GM12878 (cell line): ENCODE results near the gene NRP2. TPM values are rescaled to one million over a fixed set of nuclear protein-coding genes. Genes with fewer than 3 reads are reported as not detected.

Experiments used
- ATAC-seq: fragments of 200-7000 bp; cut with Tn5 transposase; 3 replicates; pipeline ENCODE4 v1.9.1; 2020; ENCODE audit warnings: mild to moderate bottlenecking, moderate library complexity
- BruUV-seq: library from RNA; stranded (reverse); fragments of 400-500 nt; replicated peaks from 2 replicates; lab custom pipeline; 2021; lab: Mats Ljungman, UMichigan
- CTCF ChIA-PET: fragments of 300-600 bp; sonication (Branson Sonifier 250); formaldehyde crosslinking; extraction: SDS; loops from one replicate; lab custom pipeline; 2021; ENCODE audit warnings: inconsistent platforms; lab: Yijun Ruan, JAX
- POLR2A ChIA-PET: fragments of 350-600 bp; formaldehyde crosslinking; extraction: SDS; loops from one replicate; lab custom pipeline; 2021; ENCODE audit warnings: inconsistent platforms; lab: Charles Lee
- RAD21 ChIA-PET: fragments of 300-600 bp; sonication (Branson Sonifier 250); formaldehyde crosslinking; loops from one replicate; lab custom pipeline; 2023; ENCODE audit warnings: antibody characterized with exemption; ENCODE audit not compliant: unreplicated experiment; lab: Charles Lee
- SMC1A ChIA-PET: fragments of 300-600 bp; sonication (Branson Sonifier 250); formaldehyde crosslinking; loops from one replicate; lab custom pipeline; 2023; ENCODE audit not compliant: unreplicated experiment, uncharacterized antibody; lab: Charles Lee
- DNase-seq: peaks from one replicate; pipeline ENCODE4 v3.0.0-alpha.2; 2011; ENCODE audit warnings: low read depth, low spot score
- FAIRE-seq: peaks from 3 replicates; lab custom pipeline; 2011; peaks lifted over from hg19 to GRCh38; lab: Jason Lieb, UNC
- H2AFZ ChIP-seq: 2 replicates; pipeline ENCODE4 v1.6.0; 2011; ENCODE audit warnings: low read depth, low read length, control low read depth; ENCODE audit not compliant: control insufficient read depth
- H3K27ac ChIP-seq: 2 replicates; pipeline ENCODE4 v1.5.1; 2011; ENCODE audit warnings: control low read depth; ENCODE audit not compliant: control insufficient read depth, insufficient read depth
- H3K27me3 ChIP-seq, 2 experiments: replicated peaks in 1 of 2; 2 replicates each; pipeline versions ENCODE4 v1.6.0 to v1.6.1; 2011; ENCODE audit warnings: low read length in 1 of 2; ENCODE audit not compliant: control insufficient read depth in 2 of 2, insufficient read depth in 2 of 2
- H3K36me3 ChIP-seq, 2 experiments: 2 replicates each; pipeline ENCODE4 v1.5.1; 2011; ENCODE audit warnings: low read length in 1 of 2; ENCODE audit not compliant: control insufficient read depth in 2 of 2, insufficient read depth in 2 of 2
- H3K4me1 ChIP-seq: 2 replicates; pipeline ENCODE4 v1.6.1; 2011; ENCODE audit warnings: mild to moderate bottlenecking, low read length, moderate library complexity, mixed read lengths; ENCODE audit not compliant: control insufficient read depth, insufficient read depth
- H3K4me2 ChIP-seq: 2 replicates; pipeline ENCODE4 v1.6.0; 2011; ENCODE audit warnings: control low read depth; ENCODE audit not compliant: control insufficient read depth, insufficient read depth
- H3K4me3 ChIP-seq: fragments of 200-600 bp; sonication (generic); 2 replicates; pipeline ENCODE4 v1.5.1; 2016
- H3K79me2 ChIP-seq: 2 replicates; pipeline ENCODE4 v1.6.0; 2011; ENCODE audit warnings: low read length; ENCODE audit not compliant: control insufficient read depth, insufficient read depth
- H3K9ac ChIP-seq: 2 replicates; pipeline ENCODE4 v1.8.0; 2011; ENCODE audit warnings: low read length, control low read depth, mixed read lengths; ENCODE audit not compliant: control insufficient read depth, insufficient read depth
- H3K9me3 ChIP-seq: replicated peaks from 3 replicates; pipeline ENCODE4 v1.5.1; 2011; ENCODE audit warnings: mild to moderate bottlenecking, low read length; ENCODE audit not compliant: control insufficient read depth, insufficient read depth
- H4K20me1 ChIP-seq: 2 replicates; pipeline ENCODE4 v1.6.0; 2011; ENCODE audit not compliant: control insufficient read depth, insufficient read depth
- GATAD2B ChIP-seq: fragments of 450-650 bp; conservative IDR thresholded peaks from 2 replicates; pipeline ENCODE4 v1.6.1; 2017; ENCODE audit warnings: low read depth, mild to moderate bottlenecking, moderate library complexity
- PRDM15 ChIP-seq: fragments of 450-650 bp; formaldehyde crosslinking; IDR thresholded peaks from 2 replicates; pipeline ENCODE4 v1.4.0; 2020; ENCODE audit warnings: mild to moderate bottlenecking, moderate library complexity
- SIX5 ChIP-seq: IDR thresholded peaks from 2 replicates; pipeline ENCODE4 v1.6.1; 2011; ENCODE audit warnings: mild to moderate bottlenecking, low read depth, low read length, moderate library complexity; ENCODE audit not compliant: severe bottlenecking
- SMAD5 ChIP-seq: IDR thresholded peaks from 2 replicates; pipeline ENCODE4 v1.6.1; 2016; ENCODE audit warnings: antibody characterized with exemption, low read depth
- WRNIP1 ChIP-seq: IDR thresholded peaks from 2 replicates; pipeline ENCODE4 v1.6.1; 2011; ENCODE audit warnings: low read depth, low read length, improper control_type of control experiment, borderline replicate concordance
- WGBS: methylation state at CpG from one replicate; pipeline ENCODE4 v1.1.6; 2016; ENCODE audit warnings: low lambda C conversion rate; ENCODE audit not compliant: insufficient replicate concordance, insufficient coverage; ENCODE audit errors: missing lambda C conversion rate; 5-methylcytosine and 5-hydroxymethylcytosine counted together
- in situ Hi-C: fragments of 300-500 bp; cut with MboI; formaldehyde crosslinking; loops from 9 replicates; pipeline ENCODE4 v1.14.3; 2018; ENCODE audit warnings: mixed read lengths
- intact Hi-C: fragments of 100-400 bp; cut with micrococcal nuclease; formaldehyde crosslinking; loops from one replicate; pipeline ENCODE4 v1.14.2; 2022; ENCODE audit not compliant: unreplicated experiment
- polyA plus RNA-seq, 11 experiments: library from polyadenylated mRNA; depleted of rRNA in 4 of 11; unstranded in 6 of 11; stranded (reverse) in 5 of 11; fragments of >200 nt; fragmentation: Nextera tagmentation in 4 of 11; fragmentation: Illumina TruSeq in 1 of 11; extraction: Ambion mirVana in 4 of 11; extraction: Trizol in 1 of 11; gene quantifications; 1 replicate in 1 of 11; 2 replicates in 10 of 11; pipeline versions ENCODE4 v1.2.1 to v1.2.3, GENCODE V29; 2011 to 2016; ENCODE audit warnings: inconsistent platforms in 2 of 11, missing spikeins in 2 of 11, low read depth in 1 of 11
- total RNA-seq, 4 experiments: library from RNA; depleted of rRNA in 3 of 4; stranded (reverse); fragments of >200 nt in 3 of 4; fragmentation: Illumina TruSeq in 1 of 4; extraction: Trizol in 1 of 4; gene quantifications; 2 replicates each; pipeline versions ENCODE4 v1.2.1 to v1.2.3, GENCODE V29; 2013 to 2021

Gene NRP2
- total and polyA plus RNA-seq, 10 of the 15 experiments (the other 5 are each of a cell fraction or from before 2014, with no cell fraction given) = 0.06 to 1.2 (median 0.46) TPM

- TF ChIP-seq SIX5 = no peak
- TF ChIP-seq SMAD5 = no peak
- H3K27me3 ChIP-seq = no peaks in the 10 kb centered on the region
- in situ Hi-C loops = loop anchor here (25.0 kb wide), 1 partner anchor 1636 kb away; no protein-coding TSS in a partner anchor
- POLR2A ChIA-PET = no interaction called here
- intact Hi-C loops = no loop called here
- no peaks in the 10 kb centered on the region for H3K36me3 ChIP-seq
- BruUV-seq = no TSS peak
- H3K79me2 ChIP-seq = no peaks in the 10 kb centered on the region
- SMC1A ChIA-PET = interaction anchor here (0.7 to 5.9 kb wide), 2 partner anchors 10 to 19 kb away, joined by 3 to 50 read pairs; no protein-coding TSS in a partner anchor
- FAIRE-seq (no peak), ATAC-seq (no peak), DNase-seq (no peak)
- no peak overlapping the region for H2AFZ ChIP-seq
- RAD21 ChIA-PET = interaction anchor here (1.1 kb wide), 1 partner anchor 11 kb away, joined by 4 read pairs; no protein-coding TSS in a partner anchor
- H3K4me2 ChIP-seq = no peak overlapping the region
- H3K4me1 ChIP-seq = peaks cover 36% of the 10 kb centered on the region
- CTCF ChIA-PET = interaction anchor here (0.7 kb wide), 1 partner anchor 11 kb away, joined by 3 read pairs; no protein-coding TSS in a partner anchor
- 96% methylated on average over 1 of the region's 1 CpG for WGBS
- H3K9ac ChIP-seq = no peak overlapping the region
- no peaks in the 10 kb centered on the region for H4K20me1 ChIP-seq
- no peak overlapping the region for H3K4me3 ChIP-seq
- no peak overlapping the region for H3K27ac ChIP-seq
- no peaks in the 10 kb centered on the region for H3K9me3 ChIP-seq
These were observed 19.2 kb downstream of the NRP2 start for GRCh38 chr2:205701509-205701908.

GRCh38 chr2:205702576-205702975, 20.3 kb downstream of the NRP2 start:
- H3K36me3 ChIP-seq = no peaks in the 10 kb centered on the region
- ATAC-seq = no peak
- no peak overlapping the region for H3K9ac ChIP-seq
- TF ChIP-seq GATAD2B (no peak), PRDM15 (CRISPR knock-in tag) (no peak), WRNIP1 (no peak)
- no peak overlapping the region for H2AFZ ChIP-seq
- SMC1A ChIA-PET = interaction anchor here (5.9 kb wide), 1 partner anchor 9 kb away, joined by 50 read pairs; no protein-coding TSS in a partner anchor
- no peaks in the 10 kb centered on the region for H4K20me1 ChIP-seq
- H3K4me1 ChIP-seq = peaks cover 46% of the 10 kb centered on the region
- intact Hi-C loops (no loop called here), in situ Hi-C loops (loop anchor here (25.0 kb wide), 1 partner anchor 1635 kb away; no protein-coding TSS in a partner anchor)
- no peak for DNase-seq
- no peak overlapping the region for H3K4me3 ChIP-seq
- 100% methylated on average over 1 of the region's 1 CpG for WGBS
- CTCF ChIA-PET = interaction anchor here (1.0 kb wide), 1 partner anchor 19 kb away, joined by 6 read pairs; no protein-coding TSS in a partner anchor
- POLR2A ChIA-PET = no interaction called here
- no TSS peak for BruUV-seq
- no peaks in the 10 kb centered on the region for H3K79me2 ChIP-seq
- RAD21 ChIA-PET = no interaction called here
- no peak overlapping the region for H3K4me2 ChIP-seq
- H3K9me3 ChIP-seq = no peaks in the 10 kb centered on the region
- no peaks in the 10 kb centered on the region for H3K27me3 ChIP-seq
- H3K27ac ChIP-seq = no peak overlapping the region
- FAIRE-seq = no peak
